ENCODE data around the gene ARL10. TPM values are rescaled to one million over a fixed set of nuclear protein-coding genes. Genes with fewer than 3 reads are reported as not detected.

ARL10 gene
- total and polyA plus RNA-seq, 4 donors, result 0.35 to 2.2 (median 1.5) TPM

GRCh38 chr5:176353533-176353932 is 11.8 kb upstream of the ARL10 start:
- Histone ChIP-seq H3K4me3 (ENCODE audit: low read depth in 1 of 3, low read length in 3 of 3) (no peak overlapping the region), H3K4me1 (ENCODE audit: control insufficient read depth in 4 of 4, insufficient read depth in 4 of 4, low read length in 3 of 4) (peaks cover 0 to 15% (median 1%) of the 10 kb centered on the region in 4 donors), H3K36me3 (ENCODE audit: control insufficient read depth in 4 of 4, insufficient read depth in 3 of 4, low read depth in 1 of 4, low read length in 3 of 4) (peaks cover 4 to 60% (median 55%) of the 10 kb centered on the region in 4 donors), H3K27ac (ENCODE audit: low read depth in 1 of 2, low read length in 2 of 2) (no peak overlapping the region), H3K9me3 (ENCODE audit: control insufficient read depth in 4 of 4, low read length in 3 of 4) (no peaks in the 10 kb centered on the region), H3K27me3 (ENCODE audit: control insufficient read depth in 4 of 4, insufficient read depth in 4 of 4, low read length in 3 of 4) (no peaks in the 10 kb centered on the region), H3K9ac (ENCODE audit: low read depth in 1 of 2, low read length in 2 of 2) (no peak overlapping the region)
- TF ChIP-seq HNF4G (IDR thresholded peaks at IDR 0.05), result no peak
- no peak for TF ChIP-seq FOXA1 (IDR thresholded peaks at IDR 0.05)
- no peak for TF ChIP-seq YY1 (IDR thresholded peaks at IDR 0.05)
- TF ChIP-seq NR2F2 (IDR thresholded peaks at IDR 0.05), result no peak
- no peak for TF ChIP-seq RAD21 (IDR thresholded peaks at IDR 0.05)
- TF ChIP-seq MAX (IDR thresholded peaks at IDR 0.05), result no peak
- no peak for TF ChIP-seq RXRA (IDR thresholded peaks at IDR 0.05)
- no peak for DNase-seq (ENCODE audit: low spot score)
- WGBS, result 97% methylated on average over 4 of the region's 4 CpGs

GRCh38 chr5:176355400-176356178 is 9.7 kb upstream of the ARL10 start:
- no peak overlapping the region for H3K4me3 ChIP-seq (ENCODE audit: low read depth in 1 of 3, low read length in 3 of 3)
- WGBS, result 97% methylated on average over 16 of the region's 16 CpGs
- H3K27ac ChIP-seq (ENCODE audit: low read depth in 1 of 2, low read length in 2 of 2), result no peak overlapping the region
- no peaks in the 10 kb centered on the region for H3K27me3 ChIP-seq (ENCODE audit: control insufficient read depth in 4 of 4, insufficient read depth in 4 of 4, low read length in 3 of 4)
- H3K36me3 ChIP-seq (ENCODE audit: control insufficient read depth in 4 of 4, insufficient read depth in 3 of 4, low read depth in 1 of 4, low read length in 3 of 4), result peaks cover 0 to 49% (median 42%) of the 10 kb centered on the region in 4 donors
- H3K9ac ChIP-seq (ENCODE audit: low read depth in 1 of 2, low read length in 2 of 2), result no peak overlapping the region
- TF ChIP-seq HNF4A (conservative IDR thresholded peaks at IDR 0.05) (no peak), YY1 (IDR thresholded peaks at IDR 0.05) (no peak), GABPA (IDR thresholded peaks at IDR 0.05 in 1 of 2, conservative IDR thresholded peaks at IDR 0.05 in 1 of 2) (no peak), TAF1 (conservative IDR thresholded peaks at IDR 0.05) (no peak), JUND (IDR thresholded peaks at IDR 0.05) (no peak), EGR1 (IDR thresholded peaks at IDR 0.05; ENCODE audit: low read depth in 2 of 2) (no peak), RXRA (IDR thresholded peaks at IDR 0.05) (no peak), FOXA1 (IDR thresholded peaks at IDR 0.05) (no peak), RAD21 (IDR thresholded peaks at IDR 0.05) (no peak), FOXA2 (IDR thresholded peaks at IDR 0.05) (no peak), NR2F2 (IDR thresholded peaks at IDR 0.05) (no peak), ZBTB33 (IDR thresholded peaks at IDR 0.05) (no peak), MAX (IDR thresholded peaks at IDR 0.05) (no peak), ATF3 (IDR thresholded peaks at IDR 0.05) (no peak)
- TF ChIP-seq, protein P1, sequence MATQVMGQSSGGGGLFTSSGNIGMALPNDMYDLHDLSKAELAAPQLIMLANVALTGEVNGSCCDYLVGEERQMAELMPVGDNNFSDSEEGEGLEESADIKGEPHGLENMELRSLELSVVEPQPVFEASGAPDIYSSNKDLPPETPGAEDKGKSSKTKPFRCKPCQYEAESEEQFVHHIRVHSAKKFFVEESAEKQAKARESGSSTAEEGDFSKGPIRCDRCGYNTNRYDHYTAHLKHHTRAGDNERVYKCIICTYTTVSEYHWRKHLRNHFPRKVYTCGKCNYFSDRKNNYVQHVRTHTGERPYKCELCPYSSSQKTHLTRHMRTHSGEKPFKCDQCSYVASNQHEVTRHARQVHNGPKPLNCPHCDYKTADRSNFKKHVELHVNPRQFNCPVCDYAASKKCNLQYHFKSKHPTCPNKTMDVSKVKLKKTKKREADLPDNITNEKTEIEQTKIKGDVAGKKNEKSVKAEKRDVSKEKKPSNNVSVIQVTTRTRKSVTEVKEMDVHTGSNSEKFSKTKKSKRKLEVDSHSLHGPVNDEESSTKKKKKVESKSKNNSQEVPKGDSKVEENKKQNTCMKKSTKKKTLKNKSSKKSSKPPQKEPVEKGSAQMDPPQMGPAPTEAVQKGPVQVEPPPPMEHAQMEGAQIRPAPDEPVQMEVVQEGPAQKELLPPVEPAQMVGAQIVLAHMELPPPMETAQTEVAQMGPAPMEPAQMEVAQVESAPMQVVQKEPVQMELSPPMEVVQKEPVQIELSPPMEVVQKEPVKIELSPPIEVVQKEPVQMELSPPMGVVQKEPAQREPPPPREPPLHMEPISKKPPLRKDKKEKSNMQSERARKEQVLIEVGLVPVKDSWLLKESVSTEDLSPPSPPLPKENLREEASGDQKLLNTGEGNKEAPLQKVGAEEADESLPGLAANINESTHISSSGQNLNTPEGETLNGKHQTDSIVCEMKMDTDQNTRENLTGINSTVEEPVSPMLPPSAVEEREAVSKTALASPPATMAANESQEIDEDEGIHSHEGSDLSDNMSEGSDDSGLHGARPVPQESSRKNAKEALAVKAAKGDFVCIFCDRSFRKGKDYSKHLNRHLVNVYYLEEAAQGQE (IDR thresholded peaks at IDR 0.05), result no peak
- TF ChIP-seq, protein P2, sequence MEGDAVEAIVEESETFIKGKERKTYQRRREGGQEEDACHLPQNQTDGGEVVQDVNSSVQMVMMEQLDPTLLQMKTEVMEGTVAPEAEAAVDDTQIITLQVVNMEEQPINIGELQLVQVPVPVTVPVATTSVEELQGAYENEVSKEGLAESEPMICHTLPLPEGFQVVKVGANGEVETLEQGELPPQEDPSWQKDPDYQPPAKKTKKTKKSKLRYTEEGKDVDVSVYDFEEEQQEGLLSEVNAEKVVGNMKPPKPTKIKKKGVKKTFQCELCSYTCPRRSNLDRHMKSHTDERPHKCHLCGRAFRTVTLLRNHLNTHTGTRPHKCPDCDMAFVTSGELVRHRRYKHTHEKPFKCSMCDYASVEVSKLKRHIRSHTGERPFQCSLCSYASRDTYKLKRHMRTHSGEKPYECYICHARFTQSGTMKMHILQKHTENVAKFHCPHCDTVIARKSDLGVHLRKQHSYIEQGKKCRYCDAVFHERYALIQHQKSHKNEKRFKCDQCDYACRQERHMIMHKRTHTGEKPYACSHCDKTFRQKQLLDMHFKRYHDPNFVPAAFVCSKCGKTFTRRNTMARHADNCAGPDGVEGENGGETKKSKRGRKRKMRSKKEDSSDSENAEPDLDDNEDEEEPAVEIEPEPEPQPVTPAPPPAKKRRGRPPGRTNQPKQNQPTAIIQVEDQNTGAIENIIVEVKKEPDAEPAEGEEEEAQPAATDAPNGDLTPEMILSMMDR (IDR thresholded peaks at IDR 0.05; ENCODE audit: low read depth, low read length, missing input control), result no peak
- no peaks in the 10 kb centered on the region for H3K9me3 ChIP-seq (ENCODE audit: control insufficient read depth in 4 of 4, low read length in 3 of 4)
- DNase-seq (ENCODE audit: low spot score), result no peak
- H3K4me1 ChIP-seq (ENCODE audit: control insufficient read depth in 4 of 4, insufficient read depth in 4 of 4, low read length in 3 of 4), result peaks cover 0 to 18% (median 5%) of the 10 kb centered on the region in 4 donors
